H9 (cell line): Measurements from ENCODE around the gene ELF2. TPM values are rescaled to one million over a fixed set of nuclear protein-coding genes. Genes with fewer than 3 reads are reported as not detected.

ENCODE experiments used
- DNase-seq: peaks from one replicate; pipeline ENCODE4 v3.0.0-alpha.2; 2017
- H2AFZ ChIP-seq: one replicate; pipeline ENCODE4 v1.6.1; 2013; ENCODE audit warnings: mild to moderate bottlenecking, low read length, control low read depth, moderate library complexity
- H2AK5ac ChIP-seq: 2 replicates; pipeline ENCODE4 v1.6.1; 2013; ENCODE audit warnings: low read length, control low read depth, mixed read lengths; ENCODE audit not compliant: insufficient read length
- H2BK120ac ChIP-seq: one replicate; pipeline ENCODE4 v1.6.1; 2013; ENCODE audit warnings: low read depth, mild to moderate bottlenecking, low read length, control low read depth, inconsistent platforms; ENCODE audit not compliant: poor library complexity, severe bottlenecking
- H2BK12ac ChIP-seq: 2 replicates; pipeline ENCODE4 v1.6.1; 2013; ENCODE audit warnings: low read length, control low read depth, mixed read lengths, low read depth; ENCODE audit not compliant: insufficient read length
- H2BK15ac ChIP-seq: 2 replicates; pipeline ENCODE4 v1.6.1; 2013; ENCODE audit warnings: low read depth, low read length, control low read depth
- H2BK20ac ChIP-seq: one replicate; pipeline ENCODE4 v1.6.1; 2013; ENCODE audit warnings: low read depth, mild to moderate bottlenecking, low read length, control low read depth, inconsistent platforms; ENCODE audit not compliant: poor library complexity, severe bottlenecking
- H2BK5ac ChIP-seq: 2 replicates; pipeline ENCODE4 v1.6.1; 2013; ENCODE audit warnings: low read length, control low read depth, mixed read lengths; ENCODE audit not compliant: insufficient read length
- H3K14ac ChIP-seq: 2 replicates; pipeline ENCODE4 v1.6.1; 2013; ENCODE audit warnings: low read length, control low read depth; ENCODE audit not compliant: insufficient read depth
- H3K18ac ChIP-seq: 2 replicates; pipeline ENCODE4 v1.6.1; 2013; ENCODE audit warnings: low read depth, mild to moderate bottlenecking, mixed read lengths, low read length, control low read depth; ENCODE audit not compliant: insufficient read length
- H3K23ac ChIP-seq: 2 replicates; pipeline ENCODE4 v1.6.1; 2013; ENCODE audit warnings: low read length, control low read depth, mixed read lengths, low read depth; ENCODE audit not compliant: insufficient read length
- H3K23me2 ChIP-seq: 2 replicates; pipeline ENCODE4 v1.6.1; 2013; ENCODE audit warnings: low read depth, mild to moderate bottlenecking, mixed read lengths, low read length, control low read depth; ENCODE audit not compliant: insufficient read length, poor library complexity, severe bottlenecking
- H3K27ac ChIP-seq: 2 replicates; pipeline ENCODE4 v1.5.1; 2013; ENCODE audit warnings: low read length, control low read depth, mixed read lengths, low read depth; ENCODE audit not compliant: insufficient read length
- H3K27me3 ChIP-seq: 2 replicates; pipeline ENCODE4 v1.6.1; 2013; ENCODE audit warnings: low read length, control low read depth, inconsistent platforms; ENCODE audit not compliant: insufficient read depth
- H3K4ac ChIP-seq: 2 replicates; pipeline ENCODE4 v1.6.1; 2013; ENCODE audit warnings: low read depth, mild to moderate bottlenecking, control low read depth, inconsistent platforms, low read length, moderate library complexity
- H3K4me1 ChIP-seq: 2 replicates; pipeline ENCODE4 v1.6.1; 2013; ENCODE audit warnings: low read length, control low read depth, inconsistent platforms; ENCODE audit not compliant: insufficient read depth
- H3K4me2 ChIP-seq: 2 replicates; pipeline ENCODE4 v1.6.1; 2013; ENCODE audit warnings: low read length, control low read depth, mixed read lengths; ENCODE audit not compliant: insufficient read length, insufficient read depth
- H3K56ac ChIP-seq: 2 replicates; pipeline ENCODE4 v1.6.1; 2013; ENCODE audit warnings: low read depth, mild to moderate bottlenecking, mixed read lengths, low read length, control low read depth; ENCODE audit not compliant: insufficient read length
- H3K79me1 ChIP-seq: 2 replicates; pipeline ENCODE4 v1.6.1; 2013; ENCODE audit warnings: low read depth, mild to moderate bottlenecking, moderate library complexity, low read length, control low read depth, inconsistent platforms; ENCODE audit not compliant: insufficient read depth, poor library complexity, severe bottlenecking
- H3K79me2 ChIP-seq: 2 replicates; pipeline ENCODE4 v1.6.1; 2013; ENCODE audit warnings: low read length, control low read depth, inconsistent platforms; ENCODE audit not compliant: insufficient read depth
- H3K9ac ChIP-seq: 2 replicates; pipeline ENCODE4 v1.6.1; 2013; ENCODE audit warnings: low read length, control low read depth, mixed read lengths; ENCODE audit not compliant: insufficient read length; ENCODE audit errors: extremely low read depth
- H3K9me3 ChIP-seq: one replicate; pipeline ENCODE4 v1.6.1; 2013; ENCODE audit warnings: low read depth, low read length, inconsistent platforms; ENCODE audit not compliant: control insufficient read depth
- H3T11ph ChIP-seq: one replicate; pipeline ENCODE4 v1.6.1; 2013; ENCODE audit warnings: mild to moderate bottlenecking, low read length, control low read depth, inconsistent platforms
- H4K20me1 ChIP-seq: one replicate; pipeline ENCODE4 v1.6.1; 2013; ENCODE audit not compliant: control insufficient read depth, insufficient read length, insufficient read depth
- H4K5ac ChIP-seq: 2 replicates; pipeline ENCODE4 v1.6.1; 2013; ENCODE audit warnings: low read depth, mild to moderate bottlenecking, mixed read lengths, low read length, control low read depth; ENCODE audit not compliant: insufficient read length
- H4K8ac ChIP-seq: replicated peaks from 2 replicates; pipeline ENCODE4 v1.6.1; 2013; ENCODE audit warnings: low read length, control low read depth, mixed read lengths, low read depth; ENCODE audit not compliant: insufficient read length
- H4K91ac ChIP-seq: 2 replicates; pipeline ENCODE4 v1.6.1; 2013; ENCODE audit warnings: low read depth, mild to moderate bottlenecking, moderate library complexity, mixed read lengths, low read length, control low read depth; ENCODE audit not compliant: insufficient read length
- H3K27ac Mint-ChIP-seq, 3 experiments: 2 replicates in 2 of 3; 3 replicates in 1 of 3; pipeline ENCODE4 v1.8.0; 2020 to 2021; ENCODE audit warnings: mixed read lengths in 3 of 3, mild to moderate bottlenecking in 1 of 3, moderate library complexity in 1 of 3
- H3K27me3 Mint-ChIP-seq: 2 replicates; pipeline ENCODE4 v1.8.0; 2021; ENCODE audit warnings: low read depth, mild to moderate bottlenecking, moderate library complexity, mixed read lengths
- H3K36me3 Mint-ChIP-seq, 3 experiments: 2 replicates in 2 of 3; 3 replicates in 1 of 3; pipeline ENCODE4 v1.8.0; 2020 to 2021; ENCODE audit warnings: low read depth in 3 of 3, mixed read lengths in 3 of 3; ENCODE audit not compliant: insufficient read depth in 1 of 3
- H3K4me1 Mint-ChIP-seq, 2 experiments: 2 replicates each; pipeline ENCODE4 v1.8.0; 2020; ENCODE audit warnings: mixed read lengths in 2 of 2
- H3K4me3 Mint-ChIP-seq, 2 experiments: 2 replicates in 1 of 2; 3 replicates in 1 of 2; pipeline ENCODE4 v1.8.0; 2020 to 2021; ENCODE audit warnings: mild to moderate bottlenecking in 2 of 2, mixed read lengths in 2 of 2, moderate library complexity in 1 of 2
- H3K9me3 Mint-ChIP-seq, 2 experiments: 2 replicates in 1 of 2; 3 replicates in 1 of 2; pipeline ENCODE4 v1.8.0; 2020; ENCODE audit warnings: mild to moderate bottlenecking in 2 of 2, mixed read lengths in 2 of 2, moderate library complexity in 1 of 2
- WGBS: extraction: QIAGEN DNeasy Blood & Tissue Kit; methylation state at CpG from one replicate; pipeline ENCODE4 v1.1.7; 2013; ENCODE audit warnings: missing lambda C conversion rate, low lambda C conversion rate, mixed read lengths; ENCODE audit not compliant: insufficient read length; ENCODE audit errors: extremely low coverage; 5-methylcytosine and 5-hydroxymethylcytosine counted together
- total RNA-seq: library from RNA; stranded (reverse); gene quantifications from 2 replicates; pipeline ENCODE4 v1.2.1, GENCODE V29; 2021
- TF ChIP-seq, protein P1 (sequence below): fragments of 200-600 bp; sonication (generic); conservative IDR thresholded peaks from 3 replicates; pipeline ENCODE4 v1.8.0; 2021; ENCODE audit warnings: antibody characterized with exemption, mild to moderate bottlenecking

ELF2 gene
- total RNA-seq, 1 experiment from 2014 or later = 49.6 TPM

DNA sequence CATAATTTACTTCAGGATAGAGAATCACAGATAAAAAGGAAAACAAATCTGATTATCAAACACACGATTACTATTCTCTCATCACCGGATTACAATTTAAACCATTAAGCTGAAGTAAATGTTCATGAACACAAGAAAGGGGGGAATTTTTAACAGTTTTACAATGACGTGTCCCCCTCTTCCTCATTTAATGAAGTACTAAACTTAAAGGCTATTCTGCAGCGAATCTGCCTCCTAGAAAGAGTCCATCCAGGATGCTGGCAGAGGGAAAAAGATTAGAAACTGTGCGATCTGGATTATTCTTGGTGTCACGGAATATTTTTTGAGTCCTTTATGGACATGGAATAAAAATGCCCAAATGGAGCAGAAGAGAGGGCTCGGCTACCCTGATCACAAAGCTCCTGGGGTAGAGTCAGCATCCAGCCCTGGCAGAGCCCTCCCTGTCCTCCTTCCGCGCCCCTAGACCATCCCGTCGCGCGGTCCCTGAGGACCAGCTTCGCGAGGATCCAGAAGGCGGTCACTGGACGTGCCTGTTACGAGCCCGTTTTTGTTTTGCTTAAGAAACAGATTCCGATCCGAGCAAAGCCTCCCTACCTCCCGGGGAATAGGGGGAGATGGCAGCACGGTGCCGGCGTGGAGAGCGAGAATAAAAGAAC is 1.2 kb downstream of the ELF2 start:
- H3K23me2 ChIP-seq = peaks cover 12% of the 10 kb centered on the region
- no peaks in the 10 kb centered on the region for H3K27me3 Mint-ChIP-seq
- H3K18ac ChIP-seq = peak overlapping the region; percentile 48
- no peak overlapping the region for H2BK15ac ChIP-seq
- no peak overlapping the region for H2AFZ ChIP-seq
- no peaks in the 10 kb centered on the region for H4K20me1 ChIP-seq
- no peak overlapping the region for H3K27ac ChIP-seq
- H2AK5ac ChIP-seq = no peak overlapping the region
- H3K4ac ChIP-seq = no peak overlapping the region
- no peak overlapping the region for H4K5ac ChIP-seq
- no peak overlapping the region for H3K56ac ChIP-seq
- no peaks in the 10 kb centered on the region for H3K9me3 ChIP-seq
- H2BK120ac ChIP-seq = no peak overlapping the region
- peaks cover 40 to 42% of the 10 kb centered on the region in 2 experiments for H3K4me1 Mint-ChIP-seq
- no peak overlapping the region for H4K8ac ChIP-seq
- H3K14ac ChIP-seq = peak overlapping the region; percentile 62; the same call in 1 of the 2 replicates
- H2BK12ac ChIP-seq = no peak overlapping the region
- no peaks in the 10 kb centered on the region; the same call in 1 of the 2 replicates for H3K4me1 ChIP-seq
- TF ChIP-seq, protein P1, sequence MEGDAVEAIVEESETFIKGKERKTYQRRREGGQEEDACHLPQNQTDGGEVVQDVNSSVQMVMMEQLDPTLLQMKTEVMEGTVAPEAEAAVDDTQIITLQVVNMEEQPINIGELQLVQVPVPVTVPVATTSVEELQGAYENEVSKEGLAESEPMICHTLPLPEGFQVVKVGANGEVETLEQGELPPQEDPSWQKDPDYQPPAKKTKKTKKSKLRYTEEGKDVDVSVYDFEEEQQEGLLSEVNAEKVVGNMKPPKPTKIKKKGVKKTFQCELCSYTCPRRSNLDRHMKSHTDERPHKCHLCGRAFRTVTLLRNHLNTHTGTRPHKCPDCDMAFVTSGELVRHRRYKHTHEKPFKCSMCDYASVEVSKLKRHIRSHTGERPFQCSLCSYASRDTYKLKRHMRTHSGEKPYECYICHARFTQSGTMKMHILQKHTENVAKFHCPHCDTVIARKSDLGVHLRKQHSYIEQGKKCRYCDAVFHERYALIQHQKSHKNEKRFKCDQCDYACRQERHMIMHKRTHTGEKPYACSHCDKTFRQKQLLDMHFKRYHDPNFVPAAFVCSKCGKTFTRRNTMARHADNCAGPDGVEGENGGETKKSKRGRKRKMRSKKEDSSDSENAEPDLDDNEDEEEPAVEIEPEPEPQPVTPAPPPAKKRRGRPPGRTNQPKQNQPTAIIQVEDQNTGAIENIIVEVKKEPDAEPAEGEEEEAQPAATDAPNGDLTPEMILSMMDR = no peak
- H4K91ac ChIP-seq = no peak overlapping the region
- peak overlapping the region; percentile 95 for H3K9ac ChIP-seq
- peak overlapping the region; percentile 95 for H3K4me2 ChIP-seq
- no peak overlapping the region for H3K23ac ChIP-seq
- H3K36me3 Mint-ChIP-seq = no peaks in the 10 kb centered on the region
- H2BK20ac ChIP-seq = no peak overlapping the region
- H2BK5ac ChIP-seq = no peak overlapping the region
- peaks cover 12% of the 10 kb centered on the region for H3K79me1 ChIP-seq
- DNase-seq = no peak
- H3T11ph ChIP-seq = no peak overlapping the region
- H3K9me3 Mint-ChIP-seq = no peaks in the 10 kb centered on the region; a peak in 1 of 5 replicates
- H3K4me3 Mint-ChIP-seq = peak overlapping the region; percentile 94 to 98
- H3K27ac Mint-ChIP-seq = peak overlapping the region; percentile 69 to 97 (median 90); a peak in 6 of 7 replicates
- peaks cover 31% of the 10 kb centered on the region; the same call in 1 of the 2 replicates for H3K79me2 ChIP-seq
- H3K27me3 ChIP-seq = no peaks in the 10 kb centered on the region
- WGBS = no CpG with 5 or more reads among the region's 26 CpGs
